ENCODE data around the gene RELL2. TPM values are rescaled to one million over a fixed set of nuclear protein-coding genes. Genes with fewer than 3 reads are reported as not detected.

Gene RELL2
- total RNA-seq, 1 donor = 4.7 TPM

DNA sequence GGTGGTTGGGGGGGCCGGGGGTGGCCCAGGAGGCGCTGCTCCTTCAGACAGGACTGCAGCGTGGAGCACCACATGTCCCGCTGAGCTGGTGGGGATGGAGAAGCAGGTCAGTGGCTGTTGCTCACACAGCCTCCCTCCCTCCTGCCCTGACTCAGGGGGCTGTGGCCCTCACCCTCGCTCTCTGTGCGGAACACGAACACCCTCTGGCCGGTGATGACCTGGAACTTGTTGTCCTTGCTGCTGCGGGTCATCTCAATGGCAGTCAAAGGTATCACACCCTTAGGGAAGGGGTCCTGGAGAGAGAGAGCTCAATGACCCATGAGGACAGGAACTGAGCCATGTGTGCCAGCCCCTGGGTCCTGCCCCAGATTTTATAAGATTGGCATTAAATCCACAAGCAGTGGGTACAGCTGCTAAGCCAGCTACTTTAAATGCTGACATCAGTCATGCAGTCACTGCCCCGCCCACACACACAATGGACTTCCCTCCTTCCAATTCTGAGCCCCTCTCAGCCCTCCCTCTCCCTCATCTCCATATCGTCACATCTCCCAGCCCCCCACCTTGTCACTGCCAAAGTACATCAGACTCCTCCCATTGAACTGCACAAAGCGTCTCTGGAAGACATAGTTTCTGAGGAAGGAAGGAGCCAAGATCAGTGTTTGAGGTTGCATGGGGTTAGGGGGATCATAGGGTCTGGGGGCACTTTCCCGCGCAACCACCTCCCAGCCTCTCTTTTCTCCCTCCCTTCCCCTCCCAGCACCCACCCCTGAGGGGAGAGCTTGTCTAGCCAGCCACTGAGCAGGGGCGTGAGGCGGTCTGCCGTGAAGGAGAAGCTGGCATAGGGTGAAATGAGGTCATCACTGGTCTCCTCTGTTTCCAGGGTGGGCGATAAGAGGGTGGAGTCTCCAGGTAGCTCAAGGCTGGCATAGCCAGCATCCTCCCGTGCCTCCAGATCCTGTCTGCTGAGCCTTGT, 36.3 kb downstream of the RELL2 start:
- no peak for TF ChIP-seq CTCF (IDR thresholded peaks at IDR 0.05; ENCODE audit: insufficient read depth, low read depth, low read length)
- H3K4me3 ChIP-seq (ENCODE audit: low read depth, low read length) = no peak overlapping the region
- DNase-seq (ENCODE audit: low read depth) = no peak

GRCh38 chr5:141674747-141675146, 38.0 kb downstream of the RELL2 start:
- no peak overlapping the region for H3K4me3 ChIP-seq (ENCODE audit: low read depth, low read length)
- no peak for TF ChIP-seq CTCF (IDR thresholded peaks at IDR 0.05; ENCODE audit: insufficient read depth, low read depth, low read length)
- no peak for DNase-seq (ENCODE audit: low read depth)

DNA sequence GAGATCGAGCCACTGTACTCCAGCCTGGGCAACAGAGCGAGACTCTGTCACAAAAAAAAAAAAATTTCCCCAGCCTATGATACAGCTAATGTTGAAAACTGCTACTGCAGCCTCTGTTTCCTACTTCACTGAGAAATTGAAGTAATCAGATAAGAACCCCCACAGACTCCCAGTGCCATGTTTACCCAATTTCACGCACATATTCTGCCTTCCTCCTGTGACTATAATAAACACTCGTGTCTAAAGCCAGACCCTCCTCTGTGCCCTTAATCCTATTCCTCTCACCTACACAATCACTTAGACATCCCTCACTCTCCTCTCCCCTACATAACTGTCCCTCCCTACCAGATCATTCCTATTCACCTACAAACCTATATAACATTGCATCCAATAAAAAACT, 38.9 kb downstream of the RELL2 start:
- H3K4me3 ChIP-seq (ENCODE audit: low read depth, low read length) = no peak overlapping the region
- DNase-seq (ENCODE audit: low read depth) = no peak
- TF ChIP-seq CTCF (IDR thresholded peaks at IDR 0.05; ENCODE audit: insufficient read depth, low read depth, low read length) = no peak

- no peak overlapping the region for H3K4me3 ChIP-seq (ENCODE audit: low read depth, low read length)
- DNase-seq (ENCODE audit: low read depth) = no peak
- peak; percentile 36 for TF ChIP-seq CTCF (IDR thresholded peaks at IDR 0.05; ENCODE audit: insufficient read depth, low read depth, low read length)
Observed at GRCh38 chr5:141677415-141677814, 40.6 kb downstream of the RELL2 start.

DNA sequence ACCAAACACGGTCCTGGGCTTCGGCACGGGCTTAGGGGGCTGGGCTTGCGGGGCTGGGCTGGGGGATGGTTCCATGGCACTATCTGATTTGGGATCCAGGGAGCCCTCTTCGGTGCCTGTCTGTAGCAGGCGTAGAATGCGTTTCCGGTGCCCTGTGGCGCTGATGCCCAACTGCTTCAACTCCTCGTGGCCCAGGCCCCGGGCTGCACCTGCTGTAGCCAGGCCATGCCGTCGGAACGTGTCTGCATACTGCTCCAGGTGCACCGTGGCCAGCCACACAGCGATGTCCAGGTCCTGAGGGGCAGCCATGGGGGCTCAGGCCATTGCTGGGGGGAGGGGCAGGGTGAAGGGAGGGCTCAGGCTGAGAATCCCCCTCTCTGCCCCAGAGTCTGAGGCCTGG, 43.4 kb downstream of the RELL2 start:
- no peak for TF ChIP-seq CTCF (IDR thresholded peaks at IDR 0.05; ENCODE audit: insufficient read depth, low read depth, low read length)
- no peak overlapping the region for H3K4me3 ChIP-seq (ENCODE audit: low read depth, low read length)

GRCh38 chr5:141680751-141681201, 44.0 kb downstream of the RELL2 start:
- peak overlapping the region; percentile 59 for H3K4me3 ChIP-seq (ENCODE audit: low read depth, low read length)
- TF ChIP-seq CTCF (IDR thresholded peaks at IDR 0.05; ENCODE audit: insufficient read depth, low read depth, low read length) = no peak
- DNase-seq (ENCODE audit: low read depth) = peak; percentile 20

More for the DNA sequence above, 43.4 kb downstream of the RELL2 start:
- DNase-seq (ENCODE audit: low read depth) = no peak
